Osteoblast (primary cell): ENCODE measurements around the gene GIPC2. TPM values are rescaled to one million over a fixed set of nuclear protein-coding genes. Genes with fewer than 3 reads are reported as not detected.

Source experiments
- DNase-seq: peaks from one replicate; pipeline ENCODE4 v3.0.0; 2011; ENCODE audit warnings: low spot score, mixed read lengths; ENCODE audit not compliant: insufficient read length; ENCODE audit errors: missing footprints
- H2AFZ ChIP-seq: 2 replicates; pipeline ENCODE4 v1.6.0; 2011; ENCODE audit warnings: mild to moderate bottlenecking, low read length
- H3K27ac ChIP-seq: 2 replicates; pipeline ENCODE4 v1.5.1; 2011; ENCODE audit warnings: mild to moderate bottlenecking, low read depth, low read length, moderate library complexity
- H3K27me3 ChIP-seq: 2 replicates; pipeline ENCODE4 v1.6.0; 2012; ENCODE audit warnings: mild to moderate bottlenecking, control low read depth, inconsistent platforms, low read length, moderate library complexity; ENCODE audit not compliant: insufficient read depth
- H3K36me3 ChIP-seq: 2 replicates; pipeline ENCODE4 v1.5.1; 2011; ENCODE audit warnings: mild to moderate bottlenecking, low read length, control low read depth, moderate library complexity; ENCODE audit not compliant: insufficient read depth
- H3K4me1 ChIP-seq: 2 replicates; pipeline ENCODE4 v1.5.1; 2011; ENCODE audit warnings: mild to moderate bottlenecking, low read length, control low read depth, moderate library complexity; ENCODE audit not compliant: insufficient read depth
- H3K4me2 ChIP-seq: 2 replicates; pipeline ENCODE4 v1.6.0; 2011; ENCODE audit warnings: mild to moderate bottlenecking, low read length; ENCODE audit not compliant: insufficient read depth
- H3K4me3 ChIP-seq: fragments of 200-600 bp; sonication (generic); 3 replicates; pipeline ENCODE4 v1.5.1; 2012; ENCODE audit warnings: mild to moderate bottlenecking, low read length, inconsistent platforms; ENCODE audit not compliant: insufficient read depth
- H3K79me2 ChIP-seq: 2 replicates; pipeline ENCODE4 v1.6.0; 2012; ENCODE audit warnings: mild to moderate bottlenecking, low read length, control low read depth, inconsistent platforms; ENCODE audit not compliant: insufficient read depth
- H3K9me3 ChIP-seq: 2 replicates; pipeline ENCODE4 v1.5.1; 2011; ENCODE audit warnings: low read depth, low read length, control low read depth
- H4K20me1 ChIP-seq: 2 replicates; pipeline ENCODE4 v1.6.0; 2012; ENCODE audit warnings: mild to moderate bottlenecking, low read length, control low read depth; ENCODE audit not compliant: insufficient read depth
- CTCF ChIP-seq: IDR thresholded peaks from 2 replicates; pipeline ENCODE4 v1.5.1; 2011; ENCODE audit warnings: mild to moderate bottlenecking, low read depth, low read length, moderate library complexity; ENCODE audit errors: extremely low read depth
- total RNA-seq: library from RNA; depleted of rRNA; stranded (reverse); fragments of >200 nt; gene quantifications from 2 replicates; pipeline ENCODE4 v1.2.3, GENCODE V29; 2012

Gene GIPC2
- total RNA-seq, 1 donor, result 0.36 TPM

GRCh38 chr1:78096017-78096416 lies 50.3 kb downstream of the GIPC2 start:
- no peak for DNase-seq
- peaks cover 34% of the 10 kb centered on the region for H3K4me1 ChIP-seq
- peak overlapping the region; percentile 41 for H3K4me2 ChIP-seq

GRCh38 chr1:78096976-78097375 lies 51.2 kb downstream of the GIPC2 start:
- Histone ChIP-seq H4K20me1 (no peaks in the 10 kb centered on the region), H3K36me3 (no peaks in the 10 kb centered on the region), H3K79me2 (no peaks in the 10 kb centered on the region), H2AFZ (no peak overlapping the region), H3K27ac (peak overlapping the region; percentile 73), H3K27me3 (no peaks in the 10 kb centered on the region), H3K9me3 (no peaks in the 10 kb centered on the region), H3K4me1 (peaks cover 44% of the 10 kb centered on the region), H3K4me2 (no peak overlapping the region), H3K4me3 (no peak overlapping the region)
- no peak for TF ChIP-seq CTCF
- DNase-seq, result peak; percentile 27

More at GRCh38 chr1:78096017-78096416, 50.3 kb downstream of the GIPC2 start:
- no peaks in the 10 kb centered on the region for H3K27me3 ChIP-seq
- no peak overlapping the region for H2AFZ ChIP-seq
- H3K9me3 ChIP-seq, result no peaks in the 10 kb centered on the region
- no peaks in the 10 kb centered on the region for H4K20me1 ChIP-seq
- H3K36me3 ChIP-seq, result no peaks in the 10 kb centered on the region
- H3K4me3 ChIP-seq, result no peak overlapping the region
- no peaks in the 10 kb centered on the region for H3K79me2 ChIP-seq
- H3K27ac ChIP-seq, result peak overlapping the region; percentile 73
- TF ChIP-seq CTCF, result no peak

- Histone ChIP-seq H3K79me2 (no peaks in the 10 kb centered on the region), H3K36me3 (no peaks in the 10 kb centered on the region), H4K20me1 (no peaks in the 10 kb centered on the region), H3K4me1 (peaks cover 56% of the 10 kb centered on the region), H3K4me3 (no peak overlapping the region), H3K9me3 (no peaks in the 10 kb centered on the region), H3K4me2 (peak overlapping the region; percentile 53), H3K27ac (peak overlapping the region; percentile 96), H2AFZ (peak overlapping the region; percentile 46), H3K27me3 (no peaks in the 10 kb centered on the region)
- TF ChIP-seq CTCF, result no peak
- no peak for DNase-seq
These were observed 55.3 kb downstream of the GIPC2 start for GRCh38 chr1:78101051-78101450.

- Histone ChIP-seq H3K9me3 (no peaks in the 10 kb centered on the region), H4K20me1 (no peaks in the 10 kb centered on the region), H3K79me2 (no peaks in the 10 kb centered on the region), H3K27ac (peak overlapping the region; percentile 96), H3K27me3 (no peaks in the 10 kb centered on the region), H3K4me2 (peak overlapping the region; percentile 53), H3K4me1 (peaks cover 51% of the 10 kb centered on the region), H3K4me3 (peak overlapping the region; percentile 15), H2AFZ (no peak overlapping the region), H3K36me3 (no peaks in the 10 kb centered on the region)
- no peak for TF ChIP-seq CTCF
- peak; percentile 80 for DNase-seq
These were observed 55.7 kb downstream of the GIPC2 start for GRCh38 chr1:78101514-78101913.
